ENCODE measurements around the gene LPAR3.

Gene LPAR3

GRCh38 chr1:84773195-84773594, 119.8 kb downstream of the LPAR3 start:
- no peak for DNase-seq

GRCh38 chr1:84772428-84772943, 120.5 kb downstream of the LPAR3 start:
- DNase-seq: no peak

DNA sequence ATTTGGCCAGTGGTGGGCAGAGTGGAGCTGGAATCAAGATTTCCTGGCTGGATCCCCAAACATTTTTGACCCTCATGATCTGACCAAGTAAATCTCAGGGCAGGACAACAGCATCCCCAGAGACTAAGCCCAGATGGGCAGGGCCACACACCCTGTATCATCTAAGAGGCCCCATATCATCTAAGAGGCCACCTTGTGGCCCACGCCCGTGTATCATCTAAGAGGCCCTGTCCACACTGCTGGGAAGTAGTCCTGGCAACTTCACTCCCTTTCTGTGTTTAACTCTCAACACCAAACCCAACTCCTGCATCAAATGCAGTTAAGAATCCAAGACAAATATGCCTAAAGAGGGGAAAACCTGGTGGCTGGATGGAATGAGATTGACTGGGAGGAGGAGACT, 121.1 kb downstream of the LPAR3 start:
- DNase-seq: no peak

DNA sequence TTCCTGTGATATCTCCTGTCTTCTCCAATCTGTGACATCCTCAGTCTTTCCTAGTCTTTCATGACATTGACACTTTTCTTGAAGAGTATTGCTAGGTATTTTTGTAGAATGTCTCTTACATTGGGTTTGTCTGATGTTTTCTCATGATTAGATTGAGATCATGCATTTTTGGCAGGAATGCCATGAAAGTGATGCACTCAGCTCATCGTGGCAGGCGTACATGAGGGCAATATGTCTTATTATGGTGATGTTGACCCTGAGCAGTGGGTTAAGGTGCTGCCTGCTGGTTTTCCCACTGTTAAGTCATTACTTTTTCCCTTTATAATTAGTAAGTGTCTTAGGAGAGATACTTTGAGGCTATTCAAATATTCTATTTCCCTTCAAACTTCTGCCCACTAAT, 122.5 kb downstream of the LPAR3 start:
- no peak for DNase-seq

- DNase-seq: no peak
Measured at GRCh38 chr1:84769636-84770035, 123.4 kb downstream of the LPAR3 start.

DNA sequence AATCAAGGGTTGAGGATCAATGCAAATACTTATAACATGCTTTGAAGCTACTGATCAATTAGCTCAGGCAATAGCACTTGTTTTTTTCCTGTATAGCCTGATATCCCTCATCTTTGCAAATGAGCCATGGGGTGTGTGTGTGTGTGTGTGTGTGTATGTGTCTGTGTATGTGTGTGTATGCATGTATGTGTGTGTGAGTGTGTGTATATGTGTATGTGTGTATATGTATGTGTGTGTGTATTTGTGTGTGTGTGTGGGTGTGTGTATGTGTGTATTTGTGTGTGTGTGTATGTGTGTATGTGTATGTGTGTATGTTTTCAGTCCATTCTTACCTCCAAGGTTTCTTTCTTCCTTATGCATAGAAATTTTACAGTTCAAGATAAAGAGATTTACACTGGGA, 124.4 kb downstream of the LPAR3 start:
- no peak for DNase-seq

GRCh38 chr1:84763912-84764680, 128.9 kb downstream of the LPAR3 start:
- no peak for DNase-seq

GRCh38 chr1:84762664-84763063, 130.3 kb downstream of the LPAR3 start:
- DNase-seq: no peak

All from SIG-M5 (cell line).